22Rv1 (cell line): ENCODE results near the gene DCLK1.

ENCODE experiments used
- CTCF ChIP-seq: fragments of 450-650 bp; IDR thresholded peaks from 2 replicates; pipeline ENCODE4 v1.5.1; 2017; ENCODE audit warnings: mild to moderate bottlenecking
- ZFX ChIP-seq: fragments of 450-650 bp; IDR thresholded peaks from 2 replicates; pipeline ENCODE4 v1.6.1; 2017; ENCODE audit warnings: antibody characterized with exemption, borderline replicate concordance

- TF ChIP-seq CTCF (no peak), ZFX (no peak)
Observed at GRCh38 chr13:35744566-35745178, 386.5 kb downstream of the DCLK1 start.
